DND-41 (cell line): ENCODE results near the gene KAT6B.

Experiments
- ATAC-seq: fragments of 200-7000 bp; cut with Tn5 transposase; 3 replicates; pipeline ENCODE4 v1.9.1; 2021; ENCODE audit warnings: low read depth; ENCODE audit not compliant: insufficient read depth
- DNase-seq: peaks from one replicate; pipeline ENCODE4 v3.0.0-alpha.2; 2020
- H2AFZ ChIP-seq: 2 replicates; pipeline ENCODE4 v1.6.0; 2012; ENCODE audit warnings: low read depth, low read length
- H3K27ac ChIP-seq: 2 replicates; pipeline ENCODE4 v1.5.1; 2012; ENCODE audit warnings: low read length, inconsistent platforms
- H3K27me3 ChIP-seq: fragments of 200-600 bp; sonication (generic); 2 replicates; pipeline ENCODE4 v1.6.0; 2012; ENCODE audit warnings: low read length, mild to moderate bottlenecking, inconsistent platforms; ENCODE audit not compliant: insufficient read depth, poor library complexity
- H3K36me3 ChIP-seq: 2 replicates; pipeline ENCODE4 v1.5.1; 2012; ENCODE audit warnings: low read length, inconsistent platforms; ENCODE audit not compliant: insufficient read depth
- H3K4me1 ChIP-seq: 2 replicates; pipeline ENCODE4 v1.5.1; 2012; ENCODE audit warnings: mild to moderate bottlenecking, low read length; ENCODE audit not compliant: insufficient read depth
- H3K4me2 ChIP-seq: 2 replicates; pipeline ENCODE4 v1.6.0; 2012; ENCODE audit warnings: mild to moderate bottlenecking, moderate library complexity, low read length, inconsistent platforms; ENCODE audit not compliant: insufficient read depth
- H3K4me3 ChIP-seq, 2 experiments: fragments of 200-600 bp in 1 of 2; shearing (Covaris generic) in 1 of 2; 2 replicates each; pipeline ENCODE4 v1.5.1; 2012 to 2016; ENCODE audit warnings: inconsistent platforms in 2 of 2, low read length in 2 of 2, mild to moderate bottlenecking in 2 of 2, low read depth in 1 of 2, moderate library complexity in 1 of 2
- H3K79me2 ChIP-seq: 2 replicates; pipeline ENCODE4 v1.6.0; 2012; ENCODE audit warnings: low read length, inconsistent platforms; ENCODE audit not compliant: insufficient read depth
- H3K9ac ChIP-seq: 2 replicates; pipeline ENCODE4 v1.6.0; 2012; ENCODE audit warnings: low read depth, mild to moderate bottlenecking, inconsistent platforms, low read length, moderate library complexity
- H3K9me3 ChIP-seq: 2 replicates; pipeline ENCODE4 v1.5.1; 2012; ENCODE audit warnings: low read length, moderate library complexity, mild to moderate bottlenecking, inconsistent platforms; ENCODE audit not compliant: insufficient read depth, severe bottlenecking
- H4K20me1 ChIP-seq: 2 replicates; pipeline ENCODE4 v1.6.0; 2012; ENCODE audit warnings: low read length; ENCODE audit not compliant: insufficient read depth
- EZH2 ChIP-seq: IDR thresholded peaks from 3 replicates; pipeline ENCODE4 v1.6.1; 2012; ENCODE audit warnings: borderline replicate concordance, low read depth, mild to moderate bottlenecking, moderate library complexity, low read length, inconsistent platforms; ENCODE audit not compliant: severe bottlenecking
- TF ChIP-seq, protein P1 (sequence below): IDR thresholded peaks from 2 replicates; pipeline ENCODE4 v1.5.1; 2012; ENCODE audit warnings: borderline replicate concordance, low read length, moderate library complexity, mild to moderate bottlenecking; ENCODE audit not compliant: poor library complexity, severe bottlenecking; ENCODE audit errors: extremely low read depth

The KAT6B gene

DNA sequence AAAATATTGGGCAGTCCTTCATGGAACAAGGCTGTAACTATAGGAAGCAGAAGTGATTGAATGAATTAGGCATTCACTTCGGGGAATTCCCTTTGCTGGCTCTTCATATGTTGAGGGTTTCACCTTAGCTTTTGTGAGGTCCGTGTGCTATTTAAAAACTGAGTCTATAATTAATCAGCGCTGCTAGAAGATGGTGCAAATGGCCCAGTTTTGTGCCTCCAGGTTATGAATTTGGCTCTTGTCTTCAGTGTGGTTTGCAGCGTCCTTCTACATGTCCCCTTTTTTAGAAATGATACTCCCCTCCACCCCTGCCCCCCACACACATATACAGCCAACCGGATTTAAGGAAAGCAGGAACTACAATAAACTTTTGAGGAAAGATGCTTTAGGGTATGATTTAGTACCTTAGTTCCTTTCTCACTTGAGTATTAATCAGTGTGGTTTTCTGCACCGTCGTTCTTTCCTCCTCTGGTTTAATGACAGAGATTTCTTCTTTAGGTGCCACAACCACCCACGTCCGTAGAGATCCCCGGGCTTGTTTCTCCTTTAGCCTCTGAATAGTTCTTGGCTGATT is 174.4 kb downstream of the KAT6B start:
- Histone ChIP-seq H3K9me3 (no peaks in the 10 kb centered on the region), H3K9ac (no peak overlapping the region), H3K4me1 (no peaks in the 10 kb centered on the region), H3K27ac (no peak overlapping the region), H3K79me2 (no peaks in the 10 kb centered on the region), H3K4me2 (no peak overlapping the region), H2AFZ (no peak overlapping the region), H4K20me1 (no peaks in the 10 kb centered on the region), H3K36me3 (peaks cover 7% of the 10 kb centered on the region; the same call in 1 of the 2 replicates), H3K27me3 (no peaks in the 10 kb centered on the region), H3K4me3 (no peak overlapping the region)
- ATAC-seq (no peak), DNase-seq (no peak)
- TF ChIP-seq EZH2 = no peak
- TF ChIP-seq, protein P1, sequence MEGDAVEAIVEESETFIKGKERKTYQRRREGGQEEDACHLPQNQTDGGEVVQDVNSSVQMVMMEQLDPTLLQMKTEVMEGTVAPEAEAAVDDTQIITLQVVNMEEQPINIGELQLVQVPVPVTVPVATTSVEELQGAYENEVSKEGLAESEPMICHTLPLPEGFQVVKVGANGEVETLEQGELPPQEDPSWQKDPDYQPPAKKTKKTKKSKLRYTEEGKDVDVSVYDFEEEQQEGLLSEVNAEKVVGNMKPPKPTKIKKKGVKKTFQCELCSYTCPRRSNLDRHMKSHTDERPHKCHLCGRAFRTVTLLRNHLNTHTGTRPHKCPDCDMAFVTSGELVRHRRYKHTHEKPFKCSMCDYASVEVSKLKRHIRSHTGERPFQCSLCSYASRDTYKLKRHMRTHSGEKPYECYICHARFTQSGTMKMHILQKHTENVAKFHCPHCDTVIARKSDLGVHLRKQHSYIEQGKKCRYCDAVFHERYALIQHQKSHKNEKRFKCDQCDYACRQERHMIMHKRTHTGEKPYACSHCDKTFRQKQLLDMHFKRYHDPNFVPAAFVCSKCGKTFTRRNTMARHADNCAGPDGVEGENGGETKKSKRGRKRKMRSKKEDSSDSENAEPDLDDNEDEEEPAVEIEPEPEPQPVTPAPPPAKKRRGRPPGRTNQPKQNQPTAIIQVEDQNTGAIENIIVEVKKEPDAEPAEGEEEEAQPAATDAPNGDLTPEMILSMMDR = no peak

DNA sequence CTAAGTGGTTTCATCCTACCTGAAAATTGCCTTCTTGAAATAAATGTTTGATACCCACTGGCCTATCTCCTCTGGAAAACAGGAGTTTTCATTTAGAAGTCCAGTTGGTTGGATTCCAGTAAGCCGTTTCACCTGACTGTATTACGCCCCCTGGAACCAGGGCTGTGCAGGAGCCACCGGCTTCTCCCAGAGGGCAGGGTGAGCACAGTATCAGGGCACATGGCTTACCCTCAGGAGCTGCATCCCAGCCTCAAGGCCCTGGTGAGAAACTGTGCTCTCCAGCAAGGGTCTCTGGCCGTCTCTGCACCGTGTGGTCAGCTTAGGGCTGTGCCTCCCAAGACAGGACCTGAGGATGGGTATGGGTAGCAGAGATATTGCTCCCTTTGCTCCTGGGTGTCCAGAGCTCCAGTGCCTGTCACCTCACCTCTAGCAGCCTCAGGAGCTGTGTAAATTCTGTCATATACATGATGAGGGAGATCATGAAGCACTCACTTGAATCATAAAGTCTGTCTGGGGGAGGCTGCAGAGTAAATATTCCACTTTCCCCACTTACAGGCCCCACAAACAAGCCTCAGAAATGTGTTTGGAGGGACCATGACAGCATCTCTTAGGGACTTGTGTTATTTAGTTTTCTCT is 175.4 kb downstream of the KAT6B start:
- TF ChIP-seq, protein P1 = no peak
- TF ChIP-seq EZH2 = no peak
- H3K27ac ChIP-seq = no peak overlapping the region
- no peak overlapping the region for H3K4me2 ChIP-seq
- no peaks in the 10 kb centered on the region for H4K20me1 ChIP-seq
- no peaks in the 10 kb centered on the region for H3K9me3 ChIP-seq
- peaks cover 4% of the 10 kb centered on the region; the same call in 1 of the 2 replicates for H3K36me3 ChIP-seq
- no peak overlapping the region for H3K4me3 ChIP-seq
- H3K79me2 ChIP-seq = no peaks in the 10 kb centered on the region
- no peak overlapping the region for H2AFZ ChIP-seq
- no peak overlapping the region for H3K9ac ChIP-seq
- no peaks in the 10 kb centered on the region for H3K4me1 ChIP-seq
- ATAC-seq = no peak
- no peak for DNase-seq
- no peaks in the 10 kb centered on the region for H3K27me3 ChIP-seq

DNA sequence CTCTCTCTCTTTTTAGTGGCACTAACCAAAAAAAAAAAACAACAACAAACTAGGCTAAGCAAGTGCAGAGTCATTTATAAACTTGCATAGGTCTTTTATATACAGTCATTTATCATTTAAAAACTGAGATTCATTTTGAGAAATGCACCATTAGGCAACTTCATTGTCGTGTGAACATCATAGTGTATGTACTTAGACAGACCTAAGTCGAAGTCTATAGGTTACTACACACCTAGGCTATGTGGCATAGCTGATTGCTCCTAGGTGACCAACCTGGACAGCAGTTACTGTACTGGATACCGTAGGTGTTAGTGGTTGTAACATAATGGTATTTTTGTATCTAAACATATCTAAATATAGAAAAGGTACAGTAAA is 175.9 kb downstream of the KAT6B start:
- DNase-seq = no peak
- H3K36me3 ChIP-seq = peaks cover 4% of the 10 kb centered on the region; the same call in 1 of the 2 replicates

More for the DNA sequence above, 175.9 kb downstream of the KAT6B start:
- Histone ChIP-seq H3K4me1 (no peaks in the 10 kb centered on the region), H4K20me1 (no peaks in the 10 kb centered on the region), H3K4me2 (no peak overlapping the region), H3K27ac (no peak overlapping the region), H3K27me3 (no peaks in the 10 kb centered on the region), H3K9me3 (no peaks in the 10 kb centered on the region), H3K4me3 (no peak overlapping the region), H2AFZ (no peak overlapping the region), H3K9ac (no peak overlapping the region), H3K79me2 (no peaks in the 10 kb centered on the region)
- TF ChIP-seq, protein P1 = no peak
- no peak for TF ChIP-seq EZH2
- ATAC-seq = no peak
